MM.1S (cell line): ENCODE results near the gene DPP8.

Experiments
- DNase-seq: peaks from one replicate; pipeline ENCODE4 v3.0.0-alpha.2; 2015
- H2AFZ ChIP-seq: fragments of 300-600 bp; sonication (generic); 2 replicates; pipeline ENCODE4 v1.6.0; 2016; ENCODE audit warnings: antibody characterized with exemption, low read length
- H3F3A ChIP-seq: fragments of 300-600 bp; sonication (generic); 2 replicates; pipeline ENCODE4 v1.6.1; 2016; ENCODE audit warnings: mild to moderate bottlenecking, antibody characterized with exemption, low read length, moderate library complexity, mixed read lengths; ENCODE audit not compliant: insufficient read depth
- H3K27ac ChIP-seq: fragments of 300-600 bp; sonication (generic); 2 replicates; pipeline ENCODE4 v1.5.1; 2016; ENCODE audit warnings: mild to moderate bottlenecking, low read length
- H3K27me3 ChIP-seq: fragments of 300-600 bp; sonication (generic); replicated peaks from 2 replicates; pipeline ENCODE4 v1.6.0; 2016; ENCODE audit warnings: low read length; ENCODE audit not compliant: insufficient read depth
- H3K36me3 ChIP-seq: fragments of 300-600 bp; sonication (generic); replicated peaks from 2 replicates; pipeline ENCODE4 v1.6.1; 2016; ENCODE audit warnings: mild to moderate bottlenecking, low read length, mixed read lengths; ENCODE audit not compliant: insufficient read depth
- H3K4me1 ChIP-seq: fragments of 300-600 bp; sonication (generic); 2 replicates; pipeline ENCODE4 v1.6.1; 2016; ENCODE audit warnings: low read length, mixed read lengths
- H3K4me2 ChIP-seq: fragments of 300-600 bp; sonication (generic); 2 replicates; pipeline ENCODE4 v1.6.0; 2016; ENCODE audit warnings: low read depth, low read length
- H3K4me3 ChIP-seq: fragments of 300-600 bp; sonication (generic); 2 replicates; pipeline ENCODE4 v1.5.1; 2016; ENCODE audit warnings: low read length, mixed read lengths
- H3K79me2 ChIP-seq: fragments of 300-600 bp; sonication (generic); 2 replicates; pipeline ENCODE4 v1.6.1; 2016; ENCODE audit warnings: mixed run types, low read length, mixed read lengths
- H3K9ac ChIP-seq: fragments of 300-600 bp; sonication (generic); 2 replicates; pipeline ENCODE4 v1.6.1; 2016; ENCODE audit warnings: low read length, mixed read lengths
- H3K9me2 ChIP-seq: fragments of 300-600 bp; sonication (generic); replicated peaks from 2 replicates; pipeline ENCODE4 v1.6.1; 2016; ENCODE audit warnings: mild to moderate bottlenecking, low read length, mixed read lengths; ENCODE audit not compliant: insufficient read depth
- H3K9me3 ChIP-seq: fragments of 300-600 bp; sonication (generic); replicated peaks from 2 replicates; pipeline ENCODE4 v1.6.1; 2016; ENCODE audit warnings: mild to moderate bottlenecking, low read length, mixed read lengths; ENCODE audit not compliant: insufficient read depth
- H4K20me1 ChIP-seq: fragments of 300-600 bp; sonication (generic); 2 replicates; pipeline ENCODE4 v1.6.1; 2016; ENCODE audit warnings: mild to moderate bottlenecking, low read length, moderate library complexity, mixed read lengths; ENCODE audit not compliant: insufficient read depth
- EZH2 ChIP-seq: fragments of 300-600 bp; sonication (generic); optimal IDR thresholded peaks from 2 replicates; pipeline ENCODE3; 2017; ENCODE audit warnings: low read depth, mild to moderate bottlenecking, antibody characterized with exemption, low read length, mixed read lengths
- EZH2phosphoT487 ChIP-seq: fragments of 300-600 bp; sonication (generic); IDR thresholded peaks from 2 replicates; pipeline ENCODE4 v1.6.1; 2018; ENCODE audit warnings: antibody characterized with exemption, low read length
- TF ChIP-seq, protein P1 (sequence below): fragments of 300-600 bp; sonication (generic); IDR thresholded peaks from 2 replicates; pipeline ENCODE4 v1.5.1; 2016; ENCODE audit warnings: antibody characterized with exemption, low read length, mixed read lengths

DPP8 gene

GRCh38 chr15:65558997-65559760 lies 41.7 kb upstream of the DPP8 start:
- H2AFZ ChIP-seq = no peak overlapping the region
- TF ChIP-seq, protein P1, sequence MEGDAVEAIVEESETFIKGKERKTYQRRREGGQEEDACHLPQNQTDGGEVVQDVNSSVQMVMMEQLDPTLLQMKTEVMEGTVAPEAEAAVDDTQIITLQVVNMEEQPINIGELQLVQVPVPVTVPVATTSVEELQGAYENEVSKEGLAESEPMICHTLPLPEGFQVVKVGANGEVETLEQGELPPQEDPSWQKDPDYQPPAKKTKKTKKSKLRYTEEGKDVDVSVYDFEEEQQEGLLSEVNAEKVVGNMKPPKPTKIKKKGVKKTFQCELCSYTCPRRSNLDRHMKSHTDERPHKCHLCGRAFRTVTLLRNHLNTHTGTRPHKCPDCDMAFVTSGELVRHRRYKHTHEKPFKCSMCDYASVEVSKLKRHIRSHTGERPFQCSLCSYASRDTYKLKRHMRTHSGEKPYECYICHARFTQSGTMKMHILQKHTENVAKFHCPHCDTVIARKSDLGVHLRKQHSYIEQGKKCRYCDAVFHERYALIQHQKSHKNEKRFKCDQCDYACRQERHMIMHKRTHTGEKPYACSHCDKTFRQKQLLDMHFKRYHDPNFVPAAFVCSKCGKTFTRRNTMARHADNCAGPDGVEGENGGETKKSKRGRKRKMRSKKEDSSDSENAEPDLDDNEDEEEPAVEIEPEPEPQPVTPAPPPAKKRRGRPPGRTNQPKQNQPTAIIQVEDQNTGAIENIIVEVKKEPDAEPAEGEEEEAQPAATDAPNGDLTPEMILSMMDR = no peak
- no peak for TF ChIP-seq EZH2phosphoT487
- no peak for TF ChIP-seq EZH2
- no peak for DNase-seq

GRCh38 chr15:65558336-65558735 lies 40.8 kb upstream of the DPP8 start:
- Histone ChIP-seq H3K9ac (no peak overlapping the region), H3K4me2 (no peak overlapping the region), H3K36me3 (0 out of 2 replicates have a peak, but pooled peaks cover 6% of the 10 kb centered on the region), H3K4me1 (no peaks in the 10 kb centered on the region), H4K20me1 (no peaks in the 10 kb centered on the region), H3K9me3 (no peaks in the 10 kb centered on the region), H3K27ac (no peak overlapping the region), H3K27me3 (no peaks in the 10 kb centered on the region), H3K79me2 (no peaks in the 10 kb centered on the region), H3F3A (no peaks in the 10 kb centered on the region), H3K4me3 (no peak overlapping the region), H3K9me2 (no peaks in the 10 kb centered on the region), H2AFZ (no peak overlapping the region)
- no peak for DNase-seq
- no peak for TF ChIP-seq EZH2phosphoT487
- TF ChIP-seq, protein P1 = no peak
- no peak for TF ChIP-seq EZH2

More at GRCh38 chr15:65558997-65559760, 41.7 kb upstream of the DPP8 start:
- H3F3A ChIP-seq = no peaks in the 10 kb centered on the region
- no peaks in the 10 kb centered on the region for H3K9me2 ChIP-seq
- H3K4me3 ChIP-seq = no peak overlapping the region
- no peaks in the 10 kb centered on the region for H3K27me3 ChIP-seq
- H3K4me2 ChIP-seq = no peak overlapping the region
- H3K27ac ChIP-seq = no peak overlapping the region
- H3K79me2 ChIP-seq = no peaks in the 10 kb centered on the region
- H3K36me3 ChIP-seq = 0 out of 2 replicates have a peak, but pooled peaks cover 6% of the 10 kb centered on the region
- no peaks in the 10 kb centered on the region for H4K20me1 ChIP-seq
- H3K4me1 ChIP-seq = no peaks in the 10 kb centered on the region
- H3K9me3 ChIP-seq = no peaks in the 10 kb centered on the region
- no peak overlapping the region for H3K9ac ChIP-seq

DNA sequence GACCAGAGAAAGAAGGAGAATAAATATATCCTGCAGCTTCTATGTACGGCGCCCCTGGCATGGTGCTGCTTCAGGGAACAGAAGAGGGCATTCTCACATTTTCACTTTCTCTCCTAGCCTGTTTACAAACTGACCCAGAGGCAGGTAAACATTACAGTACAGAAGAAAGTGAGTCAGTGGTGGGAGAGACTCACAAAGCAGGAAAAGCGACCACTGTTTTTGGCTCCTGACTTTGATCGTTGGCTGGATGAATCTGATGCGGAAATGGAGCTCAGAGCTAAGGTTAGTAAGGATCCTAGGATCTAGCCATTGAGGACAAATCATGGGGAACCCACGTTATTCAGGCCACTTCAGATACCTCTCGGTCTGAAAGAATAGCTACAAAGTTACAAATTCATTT lies 39.1 kb upstream of the DPP8 start:
- Histone ChIP-seq H3K27ac (no peak overlapping the region), H3K4me1 (no peaks in the 10 kb centered on the region), H3K9me3 (no peaks in the 10 kb centered on the region), H3K4me3 (no peak overlapping the region), H3K79me2 (peaks cover 1% of the 10 kb centered on the region; the same call in 1 of the 2 replicates), H3K4me2 (no peak overlapping the region), H3K36me3 (0 out of 2 replicates have a peak, but pooled peaks cover 6% of the 10 kb centered on the region), H3K9ac (no peak overlapping the region), H2AFZ (no peak overlapping the region), H3K9me2 (no peaks in the 10 kb centered on the region), H4K20me1 (no peaks in the 10 kb centered on the region), H3F3A (no peaks in the 10 kb centered on the region), H3K27me3 (no peaks in the 10 kb centered on the region)
- TF ChIP-seq, protein P1 = no peak
- TF ChIP-seq EZH2 = no peak
- TF ChIP-seq EZH2phosphoT487 = no peak
- no peak for DNase-seq
